Measurements from ENCODE around the gene ASPG.

The ASPG gene

DNA sequence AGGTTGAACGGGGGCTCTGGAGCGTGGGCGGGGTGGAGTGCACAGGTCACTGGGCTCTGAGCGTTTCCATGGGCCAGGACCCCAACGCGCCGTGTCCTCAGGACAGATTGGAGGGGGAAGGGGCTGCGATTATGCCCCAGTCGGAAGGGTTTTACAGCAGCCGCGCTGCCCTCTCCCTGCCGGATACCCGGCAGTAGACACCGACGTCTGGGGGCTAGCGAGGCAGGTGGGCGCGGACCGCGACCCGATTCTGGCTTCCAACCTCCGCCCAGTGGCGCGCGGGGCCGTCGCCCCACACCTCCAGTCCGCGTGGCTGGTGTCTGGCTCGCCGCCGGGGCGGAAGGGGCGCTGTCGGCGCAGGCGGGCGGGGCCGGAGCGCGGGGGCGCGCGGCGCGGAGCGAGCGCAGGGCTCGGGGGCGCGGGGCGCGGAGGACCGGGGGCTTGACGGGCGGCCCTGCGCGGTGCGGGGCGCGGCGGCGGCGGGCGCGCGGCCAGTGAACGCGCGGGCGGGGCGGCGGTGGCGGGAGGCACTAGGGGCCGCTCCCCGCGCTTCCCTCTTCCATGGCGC lies 50.5 kb downstream of the ASPG start:
- no peak for DNase-seq (ENCODE audit: low read depth in 2 of 2)

DNA sequence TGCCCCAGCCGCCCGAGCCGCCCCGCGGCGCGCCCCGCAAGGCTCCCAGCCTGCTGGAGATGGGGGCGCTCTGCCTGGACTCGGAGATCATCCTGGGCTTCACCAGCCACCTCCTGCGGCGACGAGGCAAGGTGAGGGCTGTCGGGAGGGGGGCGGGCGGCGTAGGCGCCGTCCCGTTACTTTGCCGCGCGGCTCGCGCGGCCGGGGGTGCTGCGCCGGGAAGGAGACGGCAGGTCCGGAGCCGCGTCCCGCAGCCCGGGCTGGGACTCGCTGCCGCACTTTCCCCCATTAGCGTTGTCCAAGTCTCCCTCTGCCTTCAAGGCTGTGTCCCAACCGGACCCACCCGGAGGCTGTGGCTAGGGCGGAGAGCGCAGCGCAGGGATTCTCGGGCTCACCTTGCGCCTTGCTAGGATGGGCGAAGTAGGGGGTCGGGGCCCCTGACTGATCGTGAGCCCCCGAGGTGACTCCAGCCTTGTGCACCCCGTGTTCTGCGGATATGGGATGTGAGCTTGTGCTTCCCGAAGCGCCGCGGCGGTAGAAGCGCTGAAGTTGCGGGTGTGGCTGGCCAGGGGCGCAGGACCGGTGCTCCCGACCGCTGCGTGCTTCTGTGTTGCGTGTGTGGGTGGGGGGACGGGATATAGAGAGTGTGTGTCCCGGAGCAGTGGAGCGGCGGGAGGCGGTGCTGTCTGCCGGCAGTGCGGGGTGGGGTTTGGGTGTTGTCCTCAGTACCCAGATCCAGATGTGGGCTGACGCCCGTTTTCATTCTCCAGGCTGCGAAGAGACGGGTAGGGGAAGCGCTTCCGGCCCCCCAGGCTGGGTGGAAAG lies 51.2 kb downstream of the ASPG start:
- DNase-seq (ENCODE audit: low read depth in 2 of 2) = no peak

DNA sequence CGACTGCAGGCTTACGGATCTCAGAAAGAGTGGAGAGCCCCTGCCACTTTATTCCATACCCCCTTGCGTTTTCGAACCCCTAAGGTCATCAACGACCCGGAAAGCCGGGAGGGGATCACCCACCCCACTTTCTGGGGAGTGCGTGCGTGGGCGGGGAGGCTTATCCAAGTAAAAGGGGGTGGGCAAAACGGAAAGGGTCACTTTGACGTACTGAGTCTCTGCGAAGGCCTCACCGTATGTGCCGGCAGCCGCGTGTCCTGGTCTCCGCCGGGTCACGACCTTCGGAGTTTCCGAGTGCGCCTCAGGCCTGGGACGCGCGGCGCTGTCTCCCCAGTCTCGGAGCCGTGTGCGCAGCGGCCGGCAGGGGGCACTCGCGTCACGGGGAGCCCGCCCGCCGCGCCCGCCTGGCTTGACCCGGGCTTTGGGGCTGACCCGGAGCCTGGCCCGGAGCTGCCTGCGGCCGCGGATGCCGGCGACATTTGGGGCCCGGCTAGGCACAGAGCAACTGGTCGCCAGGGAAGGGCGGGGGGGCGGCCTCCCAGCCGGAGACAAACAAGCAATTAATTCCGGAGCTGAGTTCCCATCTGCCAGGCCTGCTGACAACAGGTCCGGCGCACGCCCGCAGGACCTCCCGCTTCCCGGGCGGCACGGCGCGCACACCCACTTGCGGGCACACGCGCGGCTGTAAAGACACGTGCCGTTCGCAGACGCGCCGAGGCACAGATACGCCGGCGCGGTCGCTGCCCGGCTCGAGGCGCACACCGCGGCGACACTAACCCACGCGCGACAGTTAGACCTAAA lies 52.0 kb downstream of the ASPG start:
- DNase-seq (ENCODE audit: low read depth in 2 of 2) = no peak

DNA sequence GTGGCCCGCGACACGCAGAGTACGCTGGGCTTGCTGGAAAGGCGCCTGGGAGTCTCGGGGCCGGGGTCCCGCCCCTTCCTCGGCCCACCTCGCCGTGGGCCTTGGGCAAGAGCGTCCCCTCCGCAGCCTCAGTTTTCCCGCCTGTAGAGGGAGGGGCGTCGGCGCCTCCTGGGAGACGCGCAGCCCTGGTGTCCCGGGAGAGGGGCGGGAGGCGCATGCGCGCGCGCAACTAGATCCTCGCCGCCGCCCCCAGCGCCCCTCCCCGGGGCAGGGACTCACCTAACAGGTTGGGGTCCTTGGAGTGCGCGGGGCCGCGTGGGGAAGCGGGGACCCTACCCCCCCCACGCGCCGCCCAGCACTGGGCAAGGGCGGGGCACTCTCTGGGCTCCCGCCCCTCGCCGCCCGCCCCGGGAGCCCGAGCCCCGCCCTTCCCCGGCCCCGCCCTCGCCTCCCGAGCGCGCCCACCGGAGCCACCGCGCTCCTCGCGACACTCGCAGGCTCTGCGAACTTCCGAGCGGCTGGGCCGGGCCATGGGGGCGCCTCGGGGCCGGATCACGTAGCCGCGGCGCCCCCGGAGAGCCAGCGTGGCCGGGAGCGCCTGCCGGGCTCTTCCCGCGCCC lies 52.7 kb downstream of the ASPG start, which contains the start of gene KIF26A:
KIF26A (plus strand) TSS at position 490 of the 620 bp plus-strand sequence. CDS start 136 bp downstream, outside the sequence.
- no peak for DNase-seq (ENCODE audit: low read depth in 2 of 2)

DNA sequence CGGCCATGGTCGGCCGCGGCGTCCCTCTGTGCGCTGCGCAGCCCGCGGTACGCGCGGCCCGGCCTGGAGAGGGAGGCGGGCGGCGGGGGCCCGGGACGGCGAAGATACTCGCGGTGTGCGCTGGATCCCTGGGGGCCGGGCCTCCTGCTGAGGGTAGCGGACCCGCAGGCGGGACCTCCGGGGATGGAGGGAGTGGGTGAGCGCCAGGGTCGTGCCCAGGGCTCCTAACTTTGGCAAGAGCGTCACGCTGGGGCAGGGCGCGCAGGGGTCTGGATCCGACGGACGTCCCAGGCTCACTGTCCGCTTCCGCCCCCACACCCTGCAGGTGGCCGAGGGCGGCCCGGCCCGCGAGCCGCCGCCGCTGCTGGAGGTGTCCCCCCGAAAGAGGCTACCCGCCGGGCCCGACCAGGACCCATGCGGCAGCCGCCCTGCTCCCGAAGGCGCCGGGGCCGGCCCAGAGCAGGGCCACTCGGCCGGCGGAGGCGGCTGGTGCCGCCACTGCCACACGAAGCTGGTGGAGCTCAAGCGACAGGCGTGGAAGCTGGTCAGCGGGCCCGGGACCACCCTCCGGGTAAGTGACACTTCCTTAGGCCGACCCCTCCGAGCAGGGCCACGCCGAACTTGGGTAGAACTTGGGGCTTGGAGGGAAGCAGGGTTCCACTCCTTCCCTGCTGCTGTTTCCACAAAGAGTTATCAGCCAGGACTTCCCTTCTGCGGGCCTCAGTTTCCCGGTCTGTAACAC lies 53.4 kb downstream of the ASPG start:
- DNase-seq (ENCODE audit: low read depth in 2 of 2) = no peak

DNA sequence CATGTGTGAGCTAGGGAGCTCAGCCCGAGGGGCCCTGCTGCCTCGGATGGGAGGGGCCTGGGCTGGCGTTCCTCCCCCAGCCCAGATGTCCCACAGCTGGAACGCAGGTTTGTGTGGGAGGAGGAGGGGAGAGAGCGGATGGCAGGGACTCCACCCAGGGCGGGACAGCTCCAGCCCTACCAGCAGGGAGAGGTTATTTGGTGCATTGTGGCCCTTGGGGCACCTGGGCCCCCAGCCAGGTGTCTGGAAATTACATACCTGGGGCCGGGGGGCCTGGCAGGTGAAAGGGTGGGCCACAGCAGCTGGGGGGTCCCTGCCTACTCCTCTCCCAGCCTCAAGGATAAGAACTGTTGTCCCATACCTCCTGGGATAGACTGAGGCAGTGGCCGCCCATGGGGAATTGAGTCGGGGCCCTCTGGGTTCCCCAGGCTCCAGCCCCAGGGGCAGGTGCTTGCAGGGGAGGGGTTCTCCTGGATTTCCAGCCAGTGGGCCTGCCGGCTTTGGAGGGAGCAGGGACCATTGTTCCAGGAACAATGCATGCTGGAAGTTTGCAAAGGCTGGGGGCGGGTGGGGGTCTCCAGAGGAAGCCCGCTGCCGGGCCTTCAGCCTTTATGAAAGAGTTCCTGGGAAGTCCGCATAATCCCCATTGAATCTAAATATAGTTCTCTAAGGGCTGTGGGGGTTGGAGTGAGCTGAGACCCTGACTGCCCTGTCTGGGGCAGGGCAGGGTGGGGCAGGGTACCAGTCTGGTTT lies 54.1 kb downstream of the ASPG start:
- no peak for DNase-seq (ENCODE audit: low read depth in 2 of 2)

DNA sequence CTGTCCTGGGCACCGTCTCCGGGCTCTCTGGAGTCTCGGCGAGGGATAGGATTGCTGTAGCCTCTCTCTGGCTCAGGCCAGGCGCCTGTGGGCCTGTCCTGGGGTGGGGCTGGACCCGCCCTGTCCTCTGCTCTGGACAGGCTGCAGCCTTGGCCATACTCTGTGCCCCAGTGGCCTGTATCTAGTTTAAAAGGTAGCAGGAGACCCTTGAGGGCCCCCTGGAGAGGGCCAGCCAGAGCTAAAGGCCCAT lies 54.6 kb downstream of the ASPG start:
- DNase-seq (ENCODE audit: low read depth in 2 of 2) = no peak

DNA sequence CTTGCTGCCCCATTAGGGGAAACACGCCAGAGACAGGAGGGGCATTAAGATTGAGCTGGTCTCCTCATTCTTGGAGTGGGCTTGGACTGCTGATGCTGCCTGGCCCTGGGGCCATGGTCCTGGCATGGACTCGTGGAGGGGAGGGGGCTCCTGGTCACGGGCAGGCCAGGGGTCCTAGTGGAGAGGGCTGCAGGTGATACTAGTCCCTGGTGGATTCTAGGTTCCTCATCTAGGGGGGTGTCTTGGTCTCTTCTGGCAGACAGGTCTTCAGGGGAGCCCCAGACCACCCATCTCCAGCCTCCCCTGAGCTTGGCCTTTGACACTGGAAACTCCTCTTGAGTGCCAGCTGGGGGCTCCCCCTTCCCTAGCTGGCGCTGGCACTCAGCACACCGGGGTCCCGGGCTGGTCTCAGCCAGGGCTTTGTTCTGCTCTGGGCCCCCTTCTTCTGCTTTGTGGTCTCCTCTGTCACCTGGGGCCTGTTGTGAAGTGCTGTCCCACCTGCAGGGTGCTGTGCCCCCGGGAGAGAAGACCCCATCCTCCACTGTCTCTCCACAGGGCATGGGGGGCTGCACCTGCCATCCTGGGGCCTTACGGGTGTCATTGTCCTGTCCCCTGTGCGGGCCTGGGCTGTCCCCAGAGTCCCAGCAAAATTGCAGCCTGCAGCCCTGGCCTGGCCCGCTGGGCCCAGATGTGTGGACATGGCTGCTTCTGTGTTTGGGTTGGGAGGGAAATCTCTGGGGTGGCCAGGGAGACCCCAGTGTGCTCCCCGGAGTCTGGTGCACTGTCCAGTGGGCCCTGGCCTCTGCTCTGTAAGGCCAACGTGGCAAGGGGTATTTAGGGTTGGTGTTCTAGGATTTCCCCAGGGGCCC lies 55.2 kb downstream of the ASPG start:
- DNase-seq (ENCODE audit: low read depth in 2 of 2) = no peak

DNA sequence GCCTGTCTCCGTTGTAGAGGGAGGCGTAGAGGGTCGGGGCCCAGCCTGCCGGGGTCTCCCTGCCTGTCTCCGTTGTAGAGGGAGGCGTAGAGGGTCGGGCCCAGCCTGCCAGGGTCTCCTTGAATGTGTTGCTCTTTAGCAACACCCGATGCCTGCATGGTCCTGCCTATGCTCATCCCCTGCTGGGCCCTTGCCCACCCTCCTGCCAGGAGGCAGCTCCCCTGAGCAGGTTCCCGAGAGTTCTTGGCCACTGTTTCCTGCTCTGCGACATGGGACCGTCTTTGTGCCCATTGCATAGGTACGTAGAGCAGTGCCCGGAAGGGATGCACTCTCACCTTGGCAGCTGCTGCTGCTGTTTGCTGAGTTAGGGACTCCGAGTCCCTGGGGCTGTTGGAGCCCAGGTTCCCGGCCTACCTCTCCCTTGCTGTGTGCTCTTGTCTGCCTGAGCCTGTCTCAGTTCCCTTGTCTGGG lies 56.2 kb downstream of the ASPG start:
- DNase-seq (ENCODE audit: low read depth in 2 of 2) = no peak

DNA sequence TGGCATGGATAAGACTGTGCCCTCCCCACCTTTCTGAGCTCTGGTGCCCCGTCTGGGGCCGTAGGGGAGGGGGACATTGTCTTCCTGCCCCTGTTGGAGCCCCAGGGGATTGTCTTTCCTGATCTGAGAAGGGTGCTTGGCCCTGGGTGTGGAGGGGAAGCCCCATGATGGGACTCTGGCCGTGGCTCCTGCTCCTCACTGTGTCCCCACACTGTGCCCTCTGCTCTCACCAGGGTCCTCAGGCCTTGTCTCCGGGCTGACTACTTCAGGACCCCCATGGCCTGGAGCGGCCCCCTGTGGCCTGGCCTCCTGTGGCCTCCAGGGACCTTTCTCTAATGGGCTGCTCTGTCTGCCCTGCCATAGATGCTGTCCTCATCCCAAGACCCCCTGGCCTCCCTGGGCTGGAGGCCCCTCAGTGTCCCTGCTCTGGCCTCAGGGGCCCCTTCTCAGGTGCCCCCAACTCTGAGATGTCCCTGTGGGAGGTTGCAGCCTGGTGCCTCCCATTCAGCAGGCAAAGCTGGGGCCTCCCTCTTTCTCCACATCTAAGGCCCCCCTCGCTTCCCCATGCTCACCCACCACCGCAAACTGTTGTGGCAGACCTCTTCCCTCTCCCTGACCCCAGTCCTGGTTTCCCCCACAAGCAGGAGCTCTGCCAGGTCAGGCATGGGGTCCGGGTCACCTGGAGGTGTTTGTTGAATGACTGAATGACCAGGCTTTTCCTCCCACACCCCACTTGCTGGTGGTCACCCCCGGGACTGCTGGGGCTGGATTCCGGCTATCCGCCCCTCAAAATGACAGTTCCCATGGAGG lies 56.8 kb downstream of the ASPG start:
- DNase-seq (ENCODE audit: low read depth in 2 of 2) = no peak

DNA sequence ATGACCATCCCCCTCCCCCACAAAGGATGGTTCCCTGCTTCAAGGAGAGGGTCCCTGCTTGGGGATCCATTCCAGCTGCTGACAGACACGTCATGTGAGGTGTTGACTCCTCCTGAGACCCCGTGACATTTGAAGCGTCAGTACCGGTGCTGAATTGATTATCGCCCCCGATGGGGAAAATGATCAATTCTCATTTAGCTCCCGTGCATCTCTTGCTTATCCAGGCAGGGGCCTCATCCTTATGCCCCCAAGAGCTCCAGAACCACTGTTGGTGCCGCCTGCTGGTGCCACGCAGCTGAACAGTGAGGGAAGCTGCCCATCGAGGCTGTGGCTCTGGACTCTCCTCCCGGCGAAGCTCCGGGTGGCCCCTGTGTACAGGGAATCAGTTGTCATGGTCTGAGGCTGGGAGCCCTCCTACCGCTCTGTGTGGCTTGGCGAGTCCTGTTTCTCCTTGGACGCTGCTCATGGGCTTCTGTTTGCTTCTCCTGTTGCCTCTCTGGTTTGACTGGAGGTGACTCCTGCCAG lies 57.5 kb downstream of the ASPG start:
- no peak for DNase-seq (ENCODE audit: low read depth in 2 of 2)

DNA sequence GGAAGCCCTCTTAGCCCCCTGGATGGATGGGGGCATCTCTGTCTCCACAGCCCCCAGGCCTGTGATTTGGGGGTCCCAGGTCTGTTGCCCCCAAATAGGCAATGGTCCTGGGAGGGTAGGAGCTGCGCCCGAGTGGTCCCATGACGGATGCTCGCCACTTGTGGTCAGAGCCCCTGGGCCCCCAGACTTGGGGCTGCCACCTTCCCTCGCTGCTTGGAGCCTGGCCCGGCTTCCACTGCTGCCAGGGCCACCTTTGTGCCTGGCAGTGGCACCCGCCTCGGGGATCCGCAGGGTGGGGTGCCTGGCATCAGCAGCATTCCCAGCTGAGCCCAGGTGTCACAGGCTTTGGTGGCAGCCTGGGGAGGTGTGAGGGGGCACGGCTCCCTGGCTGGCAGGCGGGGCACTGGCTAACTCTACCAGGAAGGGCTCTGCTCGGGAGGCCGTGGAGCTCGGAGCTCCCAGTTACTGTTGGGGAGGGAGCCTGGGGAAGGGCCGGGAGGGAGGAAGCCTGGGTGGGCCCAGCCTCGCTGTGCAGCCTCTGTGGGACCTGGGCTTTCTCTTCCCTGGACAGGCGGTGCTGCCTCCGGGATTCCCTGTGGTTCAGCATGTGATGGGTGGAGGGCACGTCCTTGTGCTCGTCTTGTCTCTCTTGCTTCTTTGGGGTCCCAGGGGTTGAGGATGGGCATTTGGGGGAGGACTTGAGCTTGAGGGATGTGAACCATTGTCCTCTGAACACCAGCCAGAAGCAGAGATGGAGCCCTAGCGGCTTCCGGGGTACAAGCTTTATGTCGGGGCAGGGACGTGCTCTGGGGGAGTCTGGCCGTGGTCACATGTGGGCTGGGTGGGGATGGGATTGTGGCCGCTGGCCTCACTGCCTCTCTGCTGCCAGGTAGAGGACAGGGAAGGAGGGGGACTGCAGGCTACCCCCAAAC lies 58.3 kb downstream of the ASPG start:
- DNase-seq (ENCODE audit: low read depth in 2 of 2) = no peak

DNA sequence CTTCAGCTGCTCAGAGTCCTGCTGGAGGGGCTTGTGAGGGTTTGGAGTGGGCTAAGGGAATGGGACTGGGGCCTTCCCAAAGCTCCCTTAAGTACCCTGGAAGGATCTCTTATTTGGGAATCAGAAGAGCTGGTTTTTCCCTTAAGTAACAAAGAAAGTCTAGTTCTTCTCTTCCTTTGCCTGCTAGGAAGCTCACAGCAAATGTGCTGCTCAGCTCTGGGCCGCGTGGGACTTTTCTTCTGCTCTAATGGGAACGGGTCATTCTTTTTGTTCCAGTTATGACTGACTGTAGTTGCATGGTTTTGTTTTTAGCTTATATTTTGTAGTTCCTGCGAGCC lies 58.9 kb downstream of the ASPG start:
- DNase-seq (ENCODE audit: low read depth in 2 of 2) = no peak

DNA sequence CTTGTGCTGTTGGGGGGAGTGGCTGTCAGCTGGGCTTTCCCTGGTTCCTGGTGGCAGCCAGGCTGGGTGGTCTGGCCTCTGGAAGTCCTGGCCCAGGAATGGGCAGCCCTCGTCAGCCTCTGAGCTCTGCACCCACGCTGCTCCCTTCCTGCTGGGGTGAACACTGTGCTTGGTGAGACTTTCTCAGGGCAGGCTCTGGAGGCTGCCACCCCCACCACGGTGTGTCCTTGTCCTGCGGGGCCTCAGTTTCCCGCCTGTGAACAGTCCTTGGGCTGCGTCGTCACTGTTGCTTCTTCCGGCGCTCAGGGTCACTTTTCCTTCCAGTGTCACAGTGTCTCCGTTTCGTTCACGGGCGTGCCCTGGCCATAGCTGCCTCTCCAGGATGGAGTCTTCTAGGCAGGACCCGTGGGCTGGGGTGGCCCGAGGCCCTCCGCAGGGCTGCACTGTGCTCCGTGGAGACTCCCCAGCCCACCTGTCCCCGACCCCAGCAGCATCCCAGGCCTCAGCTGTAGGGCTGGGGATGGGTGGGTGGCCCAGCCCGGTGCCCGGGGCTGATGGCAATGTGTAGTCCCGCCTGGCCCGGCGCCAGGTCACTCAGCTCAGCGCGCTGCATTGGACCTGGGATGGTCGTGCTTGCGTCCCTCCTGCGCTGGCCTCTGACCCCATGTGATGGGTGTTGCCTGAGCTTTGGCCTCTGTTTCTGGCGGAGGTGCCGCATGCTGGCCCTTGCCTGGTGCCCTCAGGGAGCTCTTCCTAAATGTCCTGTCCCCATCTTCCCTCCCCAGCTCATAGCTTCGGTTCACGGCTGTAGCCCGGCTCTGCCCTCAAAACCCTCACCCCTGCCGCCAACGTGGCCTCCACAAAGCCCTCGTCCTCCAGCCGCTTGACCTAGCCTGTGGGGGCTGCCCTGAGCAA lies 59.7 kb downstream of the ASPG start:
- no peak for DNase-seq (ENCODE audit: low read depth in 2 of 2)

DNA sequence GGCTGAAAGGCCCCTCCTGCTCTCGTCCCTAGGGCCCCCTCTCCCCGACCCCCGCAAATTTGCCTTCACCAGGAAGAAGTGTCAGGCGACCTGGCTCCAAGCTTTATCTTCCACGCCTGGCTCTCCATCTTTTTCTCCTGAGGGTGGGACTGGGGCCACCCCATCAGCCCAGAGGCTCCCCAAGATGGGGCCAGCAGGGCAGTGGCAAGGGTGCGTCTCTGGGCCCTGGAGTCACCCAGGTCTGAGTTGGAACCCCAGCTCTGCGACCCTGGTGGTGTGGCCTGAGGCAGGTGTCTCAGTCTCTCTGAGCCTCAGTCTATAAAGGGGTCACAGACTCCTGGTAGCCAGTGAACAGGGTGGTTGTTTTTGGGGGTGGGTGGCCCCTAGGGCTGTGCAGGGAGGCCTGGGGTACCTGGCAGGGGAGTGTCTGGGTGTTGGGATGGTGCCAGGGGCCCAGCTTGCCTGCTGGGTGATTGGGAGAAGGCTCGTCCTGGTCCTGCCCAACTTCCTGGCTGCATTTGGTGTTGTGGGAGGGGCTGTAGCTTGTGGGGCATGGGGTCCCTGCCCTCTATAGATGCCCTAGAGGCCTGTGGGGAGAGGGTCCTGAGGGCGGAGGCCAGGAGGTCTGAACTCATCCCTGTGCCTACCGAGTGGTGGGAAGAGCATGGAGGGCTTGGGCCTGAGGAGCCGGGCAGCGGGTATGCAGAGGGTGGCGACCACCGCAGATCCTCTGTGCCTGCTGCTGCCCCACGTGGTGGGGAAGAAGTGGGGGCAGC lies 60.5 kb downstream of the ASPG start:
- DNase-seq (ENCODE audit: low read depth in 2 of 2) = no peak
